A549 (cell line): Measurements from ENCODE around the gene NR5A2. TPM values are rescaled to one million over a fixed set of nuclear protein-coding genes. Genes with fewer than 3 reads are reported as not detected.

Experiments used
- ATAC-seq, 2 experiments: fragments of 200-7000 bp in 1 of 2; fragments of >200 bp in 1 of 2; cut with Nextera tagmentation in 1 of 2; cut with Tn5 transposase in 1 of 2; 3 replicates each; pipeline versions ENCODE4 v1.8.0 to v1.9.1; 2018 to 2020; ENCODE audit warnings: mild to moderate bottlenecking in 1 of 2, moderate library complexity in 1 of 2
- CTCF ChIA-PET: fragments of 300-600 bp; sonication (Branson Sonifier 250); formaldehyde crosslinking; extraction: SDS; loops from one replicate; lab custom pipeline; 2021; ENCODE audit warnings: antibody characterized with exemption, inconsistent platforms; lab: Yijun Ruan, JAX
- POLR2A ChIA-PET: fragments of 350-600 bp; formaldehyde crosslinking; extraction: SDS; loops from one replicate; lab custom pipeline; 2021; ENCODE audit warnings: antibody characterized with exemption, inconsistent platforms; lab: Yijun Ruan, JAX
- DNase-seq, 2 experiments: peaks; one replicate each; pipeline versions ENCODE4 v3.0.0 to v3.0.0-alpha.2; 2011 to 2016; ENCODE audit warnings: low read depth in 1 of 2, low spot score in 1 of 2
- FAIRE-seq: peaks from 2 replicates; lab custom pipeline; 2011; peaks lifted over from hg19 to GRCh38; lab: Jason Lieb, UNC
- H3K27ac ChIP-seq, 2 experiments: fragments of >200 bp; sonication (Bioruptor Twin); formaldehyde crosslinking; 3 replicates each; pipeline ENCODE4 v1.5.1; 2016 to 2017
- H3K4me1 ChIP-seq: fragments of >200 bp; sonication (Bioruptor Twin); formaldehyde crosslinking; 3 replicates; pipeline ENCODE4 v1.6.1; 2016
- H3K4me2 ChIP-seq: fragments of >200 bp; sonication (Bioruptor Twin); formaldehyde crosslinking; 3 replicates; pipeline ENCODE4 v1.6.1; 2016
- H3K4me3 ChIP-seq: fragments of >200 bp; sonication (Bioruptor Twin); formaldehyde crosslinking; 3 replicates; pipeline ENCODE4 v1.5.1; 2016
- H3K9me3 ChIP-seq: fragments of >200 bp; sonication (Bioruptor Twin); formaldehyde crosslinking; 3 replicates; pipeline ENCODE4 v1.6.1; 2016
- CBX2 ChIP-seq: fragments of 200-600 bp; sonication (generic); IDR thresholded peaks from 2 replicates; pipeline ENCODE4 v1.6.1; 2016; ENCODE audit warnings: low read depth, mild to moderate bottlenecking, borderline replicate concordance
- CBX8 ChIP-seq: fragments of 200-600 bp; sonication (generic); IDR thresholded peaks from 2 replicates; pipeline ENCODE4 v1.6.1; 2016
- CEBPB ChIP-seq, 2 experiments: fragments of >200 bp in 1 of 2; sonication (Bioruptor Twin) in 1 of 2; formaldehyde crosslinking in 1 of 2; IDR thresholded peaks; 2 replicates each; pipeline ENCODE4 v1.6.1; 2012 to 2016
- EHMT2 ChIP-seq: fragments of 200-600 bp; sonication (generic); IDR thresholded peaks from 2 replicates; pipeline ENCODE4 v1.6.1; 2016; ENCODE audit warnings: antibody characterized with exemption, low read depth, mild to moderate bottlenecking, moderate library complexity
- FOSL2 ChIP-seq, 2 experiments: fragments of 450-650 bp in 1 of 2; fragments of >200 bp in 1 of 2; sonication (Bioruptor Twin) in 1 of 2; formaldehyde crosslinking; IDR thresholded peaks; 2 replicates each; pipeline versions ENCODE4 v1.5.0 to v1.6.1; 2016 to 2020; ENCODE audit warnings: mild to moderate bottlenecking in 1 of 2, moderate library complexity in 1 of 2
- FOXS1 ChIP-seq: fragments of 250-450 bp; sonication (Bioruptor Pico); IDR thresholded peaks from 2 replicates; pipeline ENCODE4 v1.5.0; 2020; ENCODE audit warnings: mild to moderate bottlenecking, moderate library complexity
- GATA3 ChIP-seq: IDR thresholded peaks from 2 replicates; pipeline ENCODE4 v1.6.1; 2012; ENCODE audit warnings: borderline replicate concordance
- HOXA7 ChIP-seq: fragments of 250-450 bp; sonication (Bioruptor Pico); IDR thresholded peaks from 2 replicates; pipeline ENCODE4 v1.5.0; 2020; ENCODE audit warnings: mild to moderate bottlenecking, moderate library complexity
- KDM1A ChIP-seq: fragments of 200-600 bp; sonication (generic); IDR thresholded peaks from 2 replicates; pipeline ENCODE4 v1.6.1; 2016; ENCODE audit warnings: low read depth, mild to moderate bottlenecking
- MYC ChIP-seq: IDR thresholded peaks from 2 replicates; pipeline ENCODE4 v1.6.1; 2012; ENCODE audit warnings: mild to moderate bottlenecking, inconsistent platforms, low read length, improper control_type of control experiment, borderline replicate concordance
- NFE2L2 ChIP-seq: fragments of 150-350 bp; conservative IDR thresholded peaks from 2 replicates; pipeline ENCODE4 v1.6.1; 2014; ENCODE audit warnings: low read length
- NPAS2 ChIP-seq: fragments of 250-450 bp; sonication (Bioruptor Pico); IDR thresholded peaks from 2 replicates; pipeline ENCODE4 v1.8.0; 2022; ENCODE audit warnings: mild to moderate bottlenecking, moderate library complexity, borderline replicate concordance
- PHF8 ChIP-seq: fragments of 200-600 bp; sonication (generic); IDR thresholded peaks from 2 replicates; pipeline ENCODE4 v1.6.1; 2016; ENCODE audit warnings: low read depth, mild to moderate bottlenecking, antibody characterized with exemption, moderate library complexity, borderline replicate concordance
- POLR2A ChIP-seq: IDR thresholded peaks from 2 replicates; pipeline ENCODE4 v1.6.1; 2012; ENCODE audit warnings: mild to moderate bottlenecking, low read length
- RAD21 ChIP-seq, 2 experiments: fragments of >200 bp in 1 of 2; sonication (Bioruptor Twin) in 1 of 2; formaldehyde crosslinking in 1 of 2; IDR thresholded peaks in 1 of 2; conservative IDR thresholded peaks in 1 of 2; 2 replicates in 1 of 2; 3 replicates in 1 of 2; pipeline ENCODE4 v1.6.1; 2012 to 2018; ENCODE audit warnings: inconsistent platforms in 1 of 2
- RARB ChIP-seq: fragments of 250-450 bp; sonication (Bioruptor Pico); IDR thresholded peaks from 2 replicates; pipeline ENCODE4 v1.8.0; 2021; ENCODE audit warnings: mild to moderate bottlenecking, moderate library complexity
- RCOR1 ChIP-seq: fragments of 150-350 bp; IDR thresholded peaks from 2 replicates; pipeline ENCODE4 v1.6.1; 2014; ENCODE audit warnings: antibody characterized with exemption, low read length, low read depth
- RFX5 ChIP-seq: fragments of 450-650 bp; IDR thresholded peaks from 2 replicates; pipeline ENCODE4 v1.7.1; 2014; ENCODE audit warnings: antibody characterized with exemption, mild to moderate bottlenecking, moderate library complexity
- RNF2 ChIP-seq: fragments of 200-600 bp; sonication (generic); IDR thresholded peaks from 2 replicates; pipeline ENCODE4 v1.6.1; 2016; ENCODE audit warnings: low read depth, mild to moderate bottlenecking, antibody characterized with exemption, moderate library complexity, borderline replicate concordance
- SMC3 ChIP-seq: fragments of >200 bp; sonication (Bioruptor Twin); formaldehyde crosslinking; IDR thresholded peaks from 3 replicates; pipeline ENCODE4 v1.6.1; 2018; ENCODE audit warnings: inconsistent platforms
- TP53 ChIP-seq: fragments of 250-450 bp; sonication (Bioruptor Pico); IDR thresholded peaks from 2 replicates; pipeline ENCODE4 v1.5.0; 2021; ENCODE audit warnings: mild to moderate bottlenecking, moderate library complexity
- ZSCAN20 ChIP-seq: fragments of 250-450 bp; sonication (Bioruptor Pico); IDR thresholded peaks from 2 replicates; pipeline ENCODE4 v1.8.0; 2022; ENCODE audit warnings: mild to moderate bottlenecking, moderate library complexity
- WGBS: methylation state at CpG from one replicate; pipeline ENCODE4 v1.1.6; 2017; ENCODE audit errors: missing lambda C conversion rate; 5-methylcytosine and 5-hydroxymethylcytosine counted together
- polyA plus RNA-seq, 4 experiments: library from polyadenylated mRNA; depleted of rRNA in 3 of 4; stranded (reverse); fragments of >200 nt; fragmentation: RNase III in 1 of 4; extraction: RNeasy Plus Mini Kit Qiagen cat#74134 plus additional on column Dnase treatment in 1 of 4; gene quantifications; 2 replicates in 3 of 4; 3 replicates in 1 of 4; pipeline ENCODE4 v1.2.3, GENCODE V29; 2011 to 2017
- TF ChIP-seq, protein P1 (sequence below): fragments of 450-650 bp; IDR thresholded peaks from 2 replicates; pipeline ENCODE4 v1.6.1; 2014; ENCODE audit warnings: antibody characterized with exemption
- TF ChIP-seq, protein P2 (sequence below): fragments of >200 bp; sonication (Bioruptor Twin); formaldehyde crosslinking; IDR thresholded peaks from 3 replicates; pipeline ENCODE4 v1.5.1; 2016
- TF ChIP-seq, protein P3 (sequence below): IDR thresholded peaks from 2 replicates; pipeline ENCODE4 v1.6.1; 2012; ENCODE audit warnings: low read depth, borderline replicate concordance
- TF ChIP-seq, protein P4 (sequence below): fragments of 250-450 bp; sonication (Bioruptor Pico); IDR thresholded peaks from 2 replicates; pipeline ENCODE4 v1.5.0; 2020; ENCODE audit warnings: low read depth, mild to moderate bottlenecking, moderate library complexity
- TF ChIP-seq, protein P5 (sequence below): fragments of >200 bp; sonication (Bioruptor Twin); formaldehyde crosslinking; IDR thresholded peaks from 2 replicates; pipeline ENCODE4 v1.6.1; 2016

The NR5A2 gene
- polyA plus RNA-seq, 2 of the 4 experiments (the other 2 are of a cell fraction) = 12.0 to 24.1 TPM

DNA sequence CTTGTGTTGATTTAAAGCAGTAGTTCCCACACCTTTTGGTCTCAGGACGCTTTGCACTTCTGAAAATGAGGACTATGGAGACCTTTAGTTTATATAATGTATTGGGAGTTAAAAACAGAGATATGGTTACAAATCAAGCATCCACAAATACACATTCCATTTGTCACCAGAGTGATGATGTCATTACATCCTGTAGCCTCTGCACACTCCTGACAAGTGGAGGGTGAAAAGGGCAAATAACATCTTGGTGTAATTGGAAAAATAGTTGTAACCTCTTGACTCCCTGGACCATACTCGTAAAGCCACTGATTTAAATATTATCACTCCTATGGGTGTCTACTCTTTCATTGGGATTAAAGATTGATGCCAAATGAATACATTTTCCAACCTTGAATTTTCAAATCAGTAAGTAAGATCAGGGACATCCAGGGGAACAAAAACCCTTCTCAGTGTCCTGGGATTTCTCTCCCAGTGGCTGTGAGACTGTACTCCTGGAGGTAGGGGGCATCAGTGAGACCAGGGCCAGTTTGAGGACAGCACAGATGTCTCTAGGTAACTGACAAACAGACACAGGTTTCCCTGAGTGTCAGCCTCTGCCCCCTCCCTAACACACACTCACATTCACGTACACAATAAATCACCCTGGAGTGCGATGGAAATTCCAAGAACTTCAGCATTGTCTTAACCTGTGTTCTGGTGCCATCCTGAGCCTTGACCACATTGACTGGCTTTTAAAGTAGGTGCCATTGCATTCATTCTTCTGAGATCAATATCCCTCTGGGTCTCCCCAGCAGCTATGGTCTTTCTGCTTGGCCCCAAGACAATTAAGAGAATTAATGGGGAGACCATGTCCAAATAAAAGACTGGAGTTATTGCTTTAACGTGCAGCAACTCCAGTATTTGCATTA, 63.0 kb downstream of the NR5A2 start:
- FAIRE-seq (no peak), ATAC-seq (peak; percentile 85 to 93), DNase-seq (peak; percentile 25 to 74)
- Histone ChIP-seq H3K4me3 (no peak overlapping the region), H3K9me3 (no peaks in the 10 kb centered on the region), H3K4me1 (peaks cover 16% of the 10 kb centered on the region), H3K4me2 (peak overlapping the region; percentile 29), H3K27ac (peak overlapping the region in 1 of 2 experiments; percentile 27; a peak in 1 of 6 replicates)
- ChIA-PET CTCF (interaction anchor here (0.7 to 1.1 kb wide), 7 partner anchors 9 to 406 kb away, joined by 3 to 4 read pairs (median 3); no protein-coding TSS in a partner anchor), POLR2A (interaction anchor here (0.7 kb wide), 1 partner anchor 980 kb away, joined by 3 read pairs; no protein-coding TSS in a partner anchor)
- 44% methylated on average over 5 of the region's 5 CpGs for WGBS
- TF ChIP-seq, protein P1, sequence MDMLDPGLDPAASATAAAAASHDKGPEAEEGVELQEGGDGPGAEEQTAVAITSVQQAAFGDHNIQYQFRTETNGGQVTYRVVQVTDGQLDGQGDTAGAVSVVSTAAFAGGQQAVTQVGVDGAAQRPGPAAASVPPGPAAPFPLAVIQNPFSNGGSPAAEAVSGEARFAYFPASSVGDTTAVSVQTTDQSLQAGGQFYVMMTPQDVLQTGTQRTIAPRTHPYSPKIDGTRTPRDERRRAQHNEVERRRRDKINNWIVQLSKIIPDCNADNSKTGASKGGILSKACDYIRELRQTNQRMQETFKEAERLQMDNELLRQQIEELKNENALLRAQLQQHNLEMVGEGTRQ = no peak
- no peak for TF ChIP-seq RARB (CRISPR knock-in tag)
- TF ChIP-seq HOXA7 (CRISPR knock-in tag) = no peak
- peak; percentile 43; the same call in 2 of the 3 replicates for TF ChIP-seq SMC3
- TF ChIP-seq TP53 = no peak
- TF ChIP-seq PHF8 = no peak
- TF ChIP-seq RAD21 (conservative IDR thresholded peaks at IDR 0.05 in 1 of 2, IDR thresholded peaks at IDR 0.05 in 1 of 2) = peak; percentile 38 to 43; a peak in 3 of 5 replicates
- no peak for TF ChIP-seq GATA3
- TF ChIP-seq KDM1A = no peak
- TF ChIP-seq, protein P2, sequence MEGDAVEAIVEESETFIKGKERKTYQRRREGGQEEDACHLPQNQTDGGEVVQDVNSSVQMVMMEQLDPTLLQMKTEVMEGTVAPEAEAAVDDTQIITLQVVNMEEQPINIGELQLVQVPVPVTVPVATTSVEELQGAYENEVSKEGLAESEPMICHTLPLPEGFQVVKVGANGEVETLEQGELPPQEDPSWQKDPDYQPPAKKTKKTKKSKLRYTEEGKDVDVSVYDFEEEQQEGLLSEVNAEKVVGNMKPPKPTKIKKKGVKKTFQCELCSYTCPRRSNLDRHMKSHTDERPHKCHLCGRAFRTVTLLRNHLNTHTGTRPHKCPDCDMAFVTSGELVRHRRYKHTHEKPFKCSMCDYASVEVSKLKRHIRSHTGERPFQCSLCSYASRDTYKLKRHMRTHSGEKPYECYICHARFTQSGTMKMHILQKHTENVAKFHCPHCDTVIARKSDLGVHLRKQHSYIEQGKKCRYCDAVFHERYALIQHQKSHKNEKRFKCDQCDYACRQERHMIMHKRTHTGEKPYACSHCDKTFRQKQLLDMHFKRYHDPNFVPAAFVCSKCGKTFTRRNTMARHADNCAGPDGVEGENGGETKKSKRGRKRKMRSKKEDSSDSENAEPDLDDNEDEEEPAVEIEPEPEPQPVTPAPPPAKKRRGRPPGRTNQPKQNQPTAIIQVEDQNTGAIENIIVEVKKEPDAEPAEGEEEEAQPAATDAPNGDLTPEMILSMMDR = peak; percentile 48
- no peak for TF ChIP-seq RFX5
- no peak for TF ChIP-seq MYC
- TF ChIP-seq CBX8 = no peak
- TF ChIP-seq CEBPB (IDR thresholded peaks at IDR 0.05) = no peak

DNA sequence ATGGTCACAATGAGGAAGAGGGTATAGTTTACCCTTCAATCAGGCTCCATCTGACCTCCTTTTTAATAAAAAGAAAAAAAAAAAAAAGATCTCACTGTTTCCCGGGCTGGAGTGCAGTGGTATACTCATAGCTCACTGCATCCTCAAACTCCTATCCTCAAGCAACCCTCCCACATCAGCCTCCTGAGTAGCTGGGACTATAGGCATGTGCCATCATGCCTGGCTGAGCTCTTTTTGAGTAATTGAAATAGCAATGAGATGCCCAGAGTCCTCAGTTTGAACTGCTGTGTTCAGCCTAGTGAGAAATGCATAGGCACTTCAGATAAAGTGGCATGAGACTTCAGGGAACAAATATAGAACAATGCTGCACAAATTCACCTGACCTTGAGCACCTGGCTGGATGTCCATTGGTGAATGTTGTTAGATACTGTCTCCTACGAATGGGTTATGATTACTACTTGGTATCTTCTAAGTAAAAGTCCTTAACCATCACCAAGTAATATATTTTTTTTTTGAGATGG, 67.6 kb downstream of the NR5A2 start:
- FAIRE-seq = no peak
- 86% methylated on average over 2 of the region's 2 CpGs for WGBS
- Histone ChIP-seq H3K4me1 (peaks cover 25% of the 10 kb centered on the region), H3K4me2 (no peak overlapping the region), H3K9me3 (no peaks in the 10 kb centered on the region), H3K27ac (no peak overlapping the region), H3K4me3 (no peak overlapping the region)
- no peak for ATAC-seq
- ChIA-PET POLR2A (no interaction called here), CTCF (interaction anchor here (0.7 to 1.0 kb wide), 2 partner anchors 395 to 410 kb away, joined by 3 to 4 read pairs; no protein-coding TSS in a partner anchor)
- TF ChIP-seq, protein P3, sequence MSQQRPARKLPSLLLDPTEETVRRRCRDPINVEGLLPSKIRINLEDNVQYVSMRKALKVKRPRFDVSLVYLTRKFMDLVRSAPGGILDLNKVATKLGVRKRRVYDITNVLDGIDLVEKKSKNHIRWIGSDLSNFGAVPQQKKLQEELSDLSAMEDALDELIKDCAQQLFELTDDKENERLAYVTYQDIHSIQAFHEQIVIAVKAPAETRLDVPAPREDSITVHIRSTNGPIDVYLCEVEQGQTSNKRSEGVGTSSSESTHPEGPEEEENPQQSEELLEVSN = no peak
- TF ChIP-seq, protein P1 = no peak
- TF ChIP-seq RNF2 (no peak), ZSCAN20 (CRISPR knock-in tag) (no peak), FOSL2 (IDR thresholded peaks at IDR 0.05) (no peak), FOSL2 (CRISPR knock-in tag; IDR thresholded peaks at IDR 0.05) (no peak), CBX2 (no peak), POLR2A (no peak), RFX5 (no peak), FOXS1 (CRISPR knock-in tag) (no peak), NPAS2 (CRISPR knock-in tag) (no peak), NFE2L2 (no peak), HOXA7 (CRISPR knock-in tag) (no peak), RCOR1 (no peak), EHMT2 (no peak)
- TF ChIP-seq, protein P4, sequence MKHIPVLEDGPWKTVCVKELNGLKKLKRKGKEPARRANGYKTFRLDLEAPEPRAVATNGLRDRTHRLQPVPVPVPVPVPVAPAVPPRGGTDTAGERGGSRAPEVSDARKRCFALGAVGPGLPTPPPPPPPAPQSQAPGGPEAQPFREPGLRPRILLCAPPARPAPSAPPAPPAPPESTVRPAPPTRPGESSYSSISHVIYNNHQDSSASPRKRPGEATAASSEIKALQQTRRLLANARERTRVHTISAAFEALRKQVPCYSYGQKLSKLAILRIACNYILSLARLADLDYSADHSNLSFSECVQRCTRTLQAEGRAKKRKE (CRISPR knock-in tag) = no peak
- TF ChIP-seq, protein P5, sequence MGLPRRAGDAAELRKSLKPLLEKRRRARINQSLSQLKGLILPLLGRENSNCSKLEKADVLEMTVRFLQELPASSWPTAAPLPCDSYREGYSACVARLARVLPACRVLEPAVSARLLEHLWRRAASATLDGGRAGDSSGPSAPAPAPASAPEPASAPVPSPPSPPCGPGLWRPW = no peak
- DNase-seq = no peak
